Endothelial cell of umbilical vein (primary cell): ENCODE data around the gene ZP1. TPM values are rescaled to one million over a fixed set of nuclear protein-coding genes. Genes with fewer than 3 reads are reported as not detected.

ENCODE experiments used
- BruUV-seq: library from RNA; stranded (reverse); fragments of 400-500 nt; replicated peaks from 2 replicates; lab custom pipeline; 2021; lab: Mats Ljungman, UMichigan
- CTCF ChIA-PET: fragments of 300-600, 350-600 bp; sonication (Branson Sonifier 250); formaldehyde crosslinking; loops from one replicate; lab custom pipeline; 2021; ENCODE audit warnings: antibody characterized with exemption, inconsistent platforms; lab: Charles Lee
- POLR2A ChIA-PET: fragments of 300-600, 350-600 bp; sonication (Branson Sonifier 250); formaldehyde crosslinking; loops from one replicate; lab custom pipeline; 2021; ENCODE audit warnings: antibody characterized with exemption, inconsistent platforms; lab: Charles Lee
- DNase-seq: peaks from one replicate; pipeline ENCODE4 v3.0.0-alpha.2; 2011; ENCODE audit warnings: low read depth, low spot score
- FAIRE-seq: peaks from 2 replicates; lab custom pipeline; 2011; peaks lifted over from hg19 to GRCh38; lab: Jason Lieb, UNC
- H2AFZ ChIP-seq: 2 replicates; pipeline ENCODE4 v1.6.0; 2012; ENCODE audit warnings: low read depth, low read length, control low read depth, inconsistent platforms
- H3K27ac ChIP-seq: 2 replicates; pipeline ENCODE4 v1.5.1; 2011; ENCODE audit warnings: low read depth, mild to moderate bottlenecking, control low read depth, low read length, moderate library complexity; ENCODE audit not compliant: insufficient read depth
- H3K27me3 ChIP-seq, 2 experiments: 2 replicates each; pipeline versions ENCODE4 v1.6.0 to v1.6.1; 2011; ENCODE audit warnings: low read length in 2 of 2, mixed read lengths in 1 of 2; ENCODE audit not compliant: control insufficient read depth in 2 of 2, insufficient read depth in 2 of 2
- H3K36me3 ChIP-seq, 2 experiments: 2 replicates in 1 of 2; 3 replicates in 1 of 2; pipeline ENCODE4 v1.5.1; 2011; ENCODE audit warnings: low read length in 2 of 2, mild to moderate bottlenecking in 1 of 2, moderate library complexity in 1 of 2; ENCODE audit not compliant: control insufficient read depth in 2 of 2, insufficient read depth in 2 of 2; ENCODE audit errors: extremely low read depth in 1 of 2
- H3K4me1 ChIP-seq: 3 replicates; pipeline ENCODE4 v1.5.1; 2011; ENCODE audit warnings: mild to moderate bottlenecking, low read length; ENCODE audit not compliant: control insufficient read depth, insufficient read depth; ENCODE audit errors: extremely low read depth
- H3K4me2 ChIP-seq: 2 replicates; pipeline ENCODE4 v1.6.1; 2011; ENCODE audit warnings: low read length, control low read depth, mixed read lengths; ENCODE audit not compliant: insufficient read depth
- H3K4me3 ChIP-seq, 3 experiments: fragments of 200-600 bp in 1 of 3; sonication (generic), shearing (Covaris generic) in 1 of 3; replicated peaks in 1 of 3; 2 replicates each; pipeline ENCODE4 v1.5.1; 2011 to 2016; ENCODE audit warnings: control low read depth in 3 of 3, low read length in 3 of 3, mild to moderate bottlenecking in 2 of 3, inconsistent platforms in 1 of 3, low read depth in 1 of 3, moderate library complexity in 1 of 3; ENCODE audit not compliant: insufficient read depth in 1 of 3
- H3K79me2 ChIP-seq: 2 replicates; pipeline ENCODE4 v1.6.0; 2012; ENCODE audit warnings: low read length, inconsistent platforms; ENCODE audit not compliant: control insufficient read depth, insufficient read depth
- H3K9ac ChIP-seq: replicated peaks from 2 replicates; pipeline ENCODE3; 2011; ENCODE audit warnings: low read length, control low read depth; ENCODE audit not compliant: insufficient read depth; ENCODE audit errors: extremely low read depth
- H3K9me1 ChIP-seq: replicated peaks from 3 replicates; pipeline ENCODE4 v1.6.0; 2011; ENCODE audit warnings: mild to moderate bottlenecking, low read length; ENCODE audit not compliant: control insufficient read depth, insufficient read depth; ENCODE audit errors: extremely low read depth
- H3K9me3 ChIP-seq: replicated peaks from 2 replicates; pipeline ENCODE4 v1.5.1; 2012; ENCODE audit warnings: low read length, inconsistent platforms; ENCODE audit not compliant: control insufficient read depth, insufficient read depth
- H4K20me1 ChIP-seq: replicated peaks from 2 replicates; pipeline ENCODE3; 2011; ENCODE audit warnings: mild to moderate bottlenecking, low read length; ENCODE audit not compliant: control insufficient read depth, insufficient read depth; ENCODE audit errors: extremely low read depth
- EZH2 ChIP-seq: IDR thresholded peaks from 2 replicates; pipeline ENCODE4 v1.6.1; 2012; ENCODE audit warnings: borderline replicate concordance, low read depth, mild to moderate bottlenecking, moderate library complexity, low read length, inconsistent platforms; ENCODE audit not compliant: severe bottlenecking
- FOS ChIP-seq: IDR thresholded peaks from 2 replicates; pipeline ENCODE4 v1.6.1; 2011; ENCODE audit warnings: mild to moderate bottlenecking, low read length, moderate library complexity, borderline replicate concordance; ENCODE audit not compliant: insufficient read depth
- GATA2 ChIP-seq: IDR thresholded peaks from 2 replicates; pipeline ENCODE4 v1.7.0; 2011; ENCODE audit warnings: low read depth, mild to moderate bottlenecking, moderate library complexity, mixed read lengths, low read length; ENCODE audit not compliant: insufficient read length, insufficient read depth
- JUN ChIP-seq: IDR thresholded peaks from 2 replicates; pipeline ENCODE4 v1.6.1; 2011; ENCODE audit warnings: borderline replicate concordance, low read depth; ENCODE audit not compliant: insufficient read length, insufficient read depth
- MYC ChIP-seq: IDR thresholded peaks from one replicate; pipeline ENCODE4 v1.6.1; 2011; ENCODE audit warnings: mild to moderate bottlenecking, low read depth, low read length
- POLR2A ChIP-seq: IDR thresholded peaks from 2 replicates; pipeline ENCODE4 v1.6.1; 2012; ENCODE audit warnings: low read depth, mild to moderate bottlenecking, control low read depth, low read length
- POLR2AphosphoS5 ChIP-seq: IDR thresholded peaks from 2 replicates; pipeline ENCODE4 v1.6.1; 2012; ENCODE audit warnings: low read depth, mild to moderate bottlenecking, control low read depth, low read length, moderate library complexity; ENCODE audit not compliant: insufficient read depth
- dilution Hi-C: fragments of 300-500 bp; cut with MboI; formaldehyde crosslinking; loops from one replicate; pipeline ENCODE4 v1.15.0; 2019; ENCODE audit warnings: low sequenced_read_pairs; ENCODE audit not compliant: extremely low pct_ligation_motif_present
- intact Hi-C: fragments of 100-400 bp; cut with micrococcal nuclease; formaldehyde crosslinking; loops from one replicate; pipeline ENCODE4 v1.10.0; 2022
- polyA plus RNA-seq, 4 experiments: library from polyadenylated mRNA; depleted of rRNA in 3 of 4; stranded (reverse) in 3 of 4; unstranded in 1 of 4; fragments of >200 nt; gene quantifications; 2 replicates each; pipeline versions ENCODE4 v1.2.1 to v1.2.3, GENCODE V29; 2011 to 2012; ENCODE audit warnings: missing spikeins in 1 of 4
- total RNA-seq: library from RNA; stranded (reverse); gene quantifications from 2 replicates; pipeline ENCODE4 v1.2.3, GENCODE V29; 2021
- TF ChIP-seq, protein P1 (sequence below): IDR thresholded peaks from 2 replicates; pipeline ENCODE4 v1.6.1; 2011; ENCODE audit not compliant: insufficient read depth, insufficient read length
- TF ChIP-seq, protein P2 (sequence below), 2 donors: IDR thresholded peaks; 1 replicate in 1 of 2; 2 replicates in 1 of 2; pipeline ENCODE4 v1.5.1; 2011; ENCODE audit warnings: low read length in 2 of 2, mild to moderate bottlenecking in 2 of 2, moderate library complexity in 2 of 2, control low read depth in 1 of 2, inconsistent platforms in 1 of 2, low read depth in 1 of 2; ENCODE audit not compliant: insufficient read depth in 1 of 2; ENCODE audit errors: extremely low read depth in 1 of 2

The ZP1 gene
- total and polyA plus RNA-seq, 2 donors (not counting 3 experiments of a cell fraction or from before 2014, with no cell fraction given) = not detected

DNA sequence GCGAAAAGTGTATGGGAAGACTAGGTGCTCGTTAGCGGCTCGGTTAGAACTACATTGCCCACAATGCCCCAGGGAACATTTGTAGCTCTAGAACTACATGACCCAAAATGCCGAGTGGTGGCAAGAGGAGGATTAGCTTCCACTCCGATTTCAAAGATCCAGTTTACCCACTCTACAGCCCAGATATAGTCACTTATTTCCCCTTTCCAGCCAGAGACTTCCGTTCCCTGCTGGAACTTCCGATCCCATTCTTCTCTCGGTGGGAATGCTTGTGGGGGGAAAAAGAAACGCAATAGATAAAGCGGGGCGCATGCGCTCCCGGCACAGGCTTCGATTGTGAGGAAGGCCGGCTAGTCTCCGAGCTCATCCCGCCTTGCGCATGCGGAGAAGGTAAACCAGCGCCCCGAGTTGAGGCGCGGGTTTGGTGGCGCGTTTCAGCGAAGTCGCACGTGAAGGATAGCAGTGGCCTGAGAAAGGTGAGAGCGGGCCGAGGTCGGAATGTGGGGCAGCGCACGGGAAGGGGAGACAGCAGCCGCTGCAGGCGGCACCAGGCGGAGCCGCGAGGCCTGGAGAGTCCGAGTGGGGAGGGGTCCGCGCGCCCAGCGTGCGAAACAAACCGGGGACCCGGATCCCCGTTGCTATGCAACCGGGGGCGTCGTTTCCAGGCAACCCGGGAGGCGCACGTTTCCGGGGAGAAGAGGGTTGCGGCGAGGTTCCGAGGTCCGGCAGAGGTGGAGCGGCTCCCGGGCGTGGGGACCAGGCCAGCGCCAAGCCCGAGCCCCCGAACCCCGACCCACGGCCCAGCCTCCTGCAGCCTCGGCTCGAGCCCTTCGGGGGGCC lies 46.7 kb downstream of the ZP1 start, which contains the start of gene TMEM109:
TSS of gene TMEM109 (plus strand) at position 366 of the 840 bp plus-strand sequence. CDS start 5,536 bp downstream, outside the sequence.
- dilution Hi-C loops (no loop called here), intact Hi-C loops (loop anchor here (1.0 to 10.0 kb wide), 2 partner anchors 8 to 221 kb away; partner anchors contain the start of gene PRPF19)
- Histone ChIP-seq H3K79me2 (peaks cover 45% of the 10 kb centered on the region), H2AFZ (peak within 1 kb of the TSS; percentile 96), H3K9me3 (no peaks in the 10 kb centered on the region), H3K27me3 (peaks cover 0 to 2% of the 10 kb centered on the region in 2 experiments), H3K9me1 (no peaks in the 10 kb centered on the region), H3K9ac (peak within 1 kb of the TSS; percentile 74), H3K4me3 (peak within 1 kb of the TSS; percentile 43 to 79 (median 76)), H3K4me2 (peak within 1 kb of the TSS; percentile 94), H4K20me1 (no peaks in the 10 kb centered on the region), H3K27ac (peak within 1 kb of the TSS; percentile 65), H3K36me3 (no peaks in the 10 kb centered on the region), H3K4me1 (peaks cover 36% of the 10 kb centered on the region)
- TF ChIP-seq POLR2AphosphoS5 (peak; percentile 44), FOS (no peak), JUN (peak; percentile 32), POLR2A (no peak), MYC (peak; percentile 6), GATA2 (peak; percentile 24), EZH2 (no peak)
- TF ChIP-seq, protein P1, sequence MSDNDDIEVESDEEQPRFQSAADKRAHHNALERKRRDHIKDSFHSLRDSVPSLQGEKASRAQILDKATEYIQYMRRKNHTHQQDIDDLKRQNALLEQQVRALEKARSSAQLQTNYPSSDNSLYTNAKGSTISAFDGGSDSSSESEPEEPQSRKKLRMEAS = peak; percentile 60
- TF ChIP-seq, protein P2, sequence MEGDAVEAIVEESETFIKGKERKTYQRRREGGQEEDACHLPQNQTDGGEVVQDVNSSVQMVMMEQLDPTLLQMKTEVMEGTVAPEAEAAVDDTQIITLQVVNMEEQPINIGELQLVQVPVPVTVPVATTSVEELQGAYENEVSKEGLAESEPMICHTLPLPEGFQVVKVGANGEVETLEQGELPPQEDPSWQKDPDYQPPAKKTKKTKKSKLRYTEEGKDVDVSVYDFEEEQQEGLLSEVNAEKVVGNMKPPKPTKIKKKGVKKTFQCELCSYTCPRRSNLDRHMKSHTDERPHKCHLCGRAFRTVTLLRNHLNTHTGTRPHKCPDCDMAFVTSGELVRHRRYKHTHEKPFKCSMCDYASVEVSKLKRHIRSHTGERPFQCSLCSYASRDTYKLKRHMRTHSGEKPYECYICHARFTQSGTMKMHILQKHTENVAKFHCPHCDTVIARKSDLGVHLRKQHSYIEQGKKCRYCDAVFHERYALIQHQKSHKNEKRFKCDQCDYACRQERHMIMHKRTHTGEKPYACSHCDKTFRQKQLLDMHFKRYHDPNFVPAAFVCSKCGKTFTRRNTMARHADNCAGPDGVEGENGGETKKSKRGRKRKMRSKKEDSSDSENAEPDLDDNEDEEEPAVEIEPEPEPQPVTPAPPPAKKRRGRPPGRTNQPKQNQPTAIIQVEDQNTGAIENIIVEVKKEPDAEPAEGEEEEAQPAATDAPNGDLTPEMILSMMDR (IDR thresholded peaks at IDR 0.05; ENCODE audit: extremely low read depth in 1 of 2, insufficient read depth in 1 of 2, low read depth in 1 of 2, low read length in 2 of 2) = no peak
- ChIA-PET POLR2A (interaction anchor here (0.5 to 1.5 kb wide), 4 partner anchors 10 to 243 kb away, joined by 3 to 5 read pairs (median 3); partner anchors contain the start of gene TMEM132A), CTCF (interaction anchor here (0.9 to 4.8 kb wide), 12 partner anchors 9 to 239 kb away, joined by 3 to 32 read pairs (median 4); partner anchors contain the start of gene TMEM132A)
- no TSS peak for BruUV-seq
- DNase-seq (peak; percentile 98), FAIRE-seq (peak; percentile 98)
